Measurements from ENCODE around the gene OMP.

The OMP gene

GRCh38 chr11:77140231-77140851 is 37.7 kb downstream of the OMP start:
- Histone ChIP-seq H3K9me3 (no peaks in the 10 kb centered on the region), H3K27me3 (no peaks in the 10 kb centered on the region), H3K4me2 (peak overlapping the region; percentile 96), H3K4me3 (no peak overlapping the region), H4K20me1 (no peaks in the 10 kb centered on the region), H3K36me3 (no peaks in the 10 kb centered on the region), H3K27ac (peak overlapping the region; percentile 46), H3K4me1 (peaks cover 86% of the 10 kb centered on the region), H3K9ac (peak overlapping the region; percentile 41; the same call in 1 of the 2 replicates)
- TF ChIP-seq Cebpa-rat (IDR thresholded peaks at IDR 0.05): no peak

- H3K4me2 ChIP-seq: peak overlapping the region; percentile 96; the same call in 1 of the 2 replicates
- H4K20me1 ChIP-seq: no peaks in the 10 kb centered on the region
- H3K4me1 ChIP-seq: peaks cover 79% of the 10 kb centered on the region
- no peaks in the 10 kb centered on the region for H3K27me3 ChIP-seq
- no peak overlapping the region for H3K27ac ChIP-seq
- H3K9me3 ChIP-seq: no peaks in the 10 kb centered on the region
- no peak for TF ChIP-seq Cebpa-rat (IDR thresholded peaks at IDR 0.05)
- no peak overlapping the region for H3K9ac ChIP-seq
- H3K4me3 ChIP-seq: no peak overlapping the region
- no peaks in the 10 kb centered on the region for H3K36me3 ChIP-seq
Observed at GRCh38 chr11:77141034-77141433, 38.4 kb downstream of the OMP start.

GRCh38 chr11:77141475-77141874 is 38.8 kb downstream of the OMP start:
- Histone ChIP-seq H4K20me1 (no peaks in the 10 kb centered on the region), H3K36me3 (no peaks in the 10 kb centered on the region), H3K4me2 (peak overlapping the region; percentile 63), H3K9ac (no peak overlapping the region), H3K4me3 (no peak overlapping the region), H3K27me3 (no peaks in the 10 kb centered on the region), H3K9me3 (no peaks in the 10 kb centered on the region), H3K4me1 (peaks cover 78% of the 10 kb centered on the region), H3K27ac (no peak overlapping the region)
- no peak for TF ChIP-seq Cebpa-rat (IDR thresholded peaks at IDR 0.05)

GRCh38 chr11:77142091-77142975 is 39.7 kb downstream of the OMP start:
- Histone ChIP-seq H3K4me3 (no peak overlapping the region), H3K27me3 (no peaks in the 10 kb centered on the region), H3K9me3 (no peaks in the 10 kb centered on the region), H3K36me3 (no peaks in the 10 kb centered on the region), H3K4me1 (peaks cover 78% of the 10 kb centered on the region), H3K9ac (no peak overlapping the region), H3K4me2 (peak overlapping the region; percentile 63), H4K20me1 (no peaks in the 10 kb centered on the region), H3K27ac (no peak overlapping the region)
- TF ChIP-seq Cebpa-rat (IDR thresholded peaks at IDR 0.05): no peak

GRCh38 chr11:77143405-77144020 is 40.9 kb downstream of the OMP start:
- H3K27me3 ChIP-seq: no peaks in the 10 kb centered on the region
- H3K27ac ChIP-seq: no peak overlapping the region
- H3K36me3 ChIP-seq: no peaks in the 10 kb centered on the region
- no peaks in the 10 kb centered on the region for H4K20me1 ChIP-seq
- H3K9me3 ChIP-seq: no peaks in the 10 kb centered on the region
- no peak overlapping the region for H3K4me2 ChIP-seq
- no peak for TF ChIP-seq Cebpa-rat (IDR thresholded peaks at IDR 0.05)
- H3K4me3 ChIP-seq: no peak overlapping the region
- H3K4me1 ChIP-seq: peaks cover 77% of the 10 kb centered on the region
- H3K9ac ChIP-seq: no peak overlapping the region

GRCh38 chr11:77144196-77144856 is 41.7 kb downstream of the OMP start:
- Histone ChIP-seq H3K4me2 (no peak overlapping the region), H3K4me1 (peaks cover 77% of the 10 kb centered on the region), H3K27me3 (no peaks in the 10 kb centered on the region), H3K4me3 (no peak overlapping the region), H3K27ac (no peak overlapping the region), H3K9me3 (no peaks in the 10 kb centered on the region), H3K9ac (no peak overlapping the region), H3K36me3 (no peaks in the 10 kb centered on the region), H4K20me1 (no peaks in the 10 kb centered on the region)
- TF ChIP-seq Cebpa-rat (IDR thresholded peaks at IDR 0.05): no peak

GRCh38 chr11:77144857-77145428 is 42.3 kb downstream of the OMP start:
- Histone ChIP-seq H3K36me3 (no peaks in the 10 kb centered on the region), H4K20me1 (no peaks in the 10 kb centered on the region), H3K9ac (no peak overlapping the region), H3K27me3 (no peaks in the 10 kb centered on the region), H3K9me3 (no peaks in the 10 kb centered on the region), H3K27ac (no peak overlapping the region), H3K4me3 (no peak overlapping the region), H3K4me1 (peaks cover 77% of the 10 kb centered on the region), H3K4me2 (no peak overlapping the region)
- no peak for TF ChIP-seq Cebpa-rat (IDR thresholded peaks at IDR 0.05)

GRCh38 chr11:77146261-77147035 is 43.8 kb downstream of the OMP start:
- Histone ChIP-seq H4K20me1 (no peaks in the 10 kb centered on the region), H3K9me3 (no peaks in the 10 kb centered on the region), H3K27ac (peak overlapping the region; percentile 31; the same call in 1 of the 2 replicates), H3K4me3 (no peak overlapping the region), H3K4me1 (peaks cover 77% of the 10 kb centered on the region), H3K4me2 (peak overlapping the region; percentile 64), H3K36me3 (no peaks in the 10 kb centered on the region), H3K9ac (no peak overlapping the region), H3K27me3 (no peaks in the 10 kb centered on the region)
- TF ChIP-seq Cebpa-rat (IDR thresholded peaks at IDR 0.05): no peak

- peak overlapping the region; percentile 31; the same call in 1 of the 2 replicates for H3K27ac ChIP-seq
- H3K4me3 ChIP-seq: no peak overlapping the region
- H3K4me2 ChIP-seq: peak overlapping the region; percentile 64
- H3K9ac ChIP-seq: no peak overlapping the region
- H3K36me3 ChIP-seq: no peaks in the 10 kb centered on the region
- no peaks in the 10 kb centered on the region for H3K27me3 ChIP-seq
- H4K20me1 ChIP-seq: no peaks in the 10 kb centered on the region
- H3K4me1 ChIP-seq: peaks cover 77% of the 10 kb centered on the region
- TF ChIP-seq Cebpa-rat (IDR thresholded peaks at IDR 0.05): no peak
- no peaks in the 10 kb centered on the region for H3K9me3 ChIP-seq
Observed at GRCh38 chr11:77147036-77147315, 44.3 kb downstream of the OMP start.
